Sigmoid colon (tissue), 7 donors: ENCODE results near the gene GUSB. TPM values are rescaled to one million over a fixed set of nuclear protein-coding genes. Genes with fewer than 3 reads are reported as not detected.

ENCODE experiments used
- DNase-seq: peaks from one replicate; pipeline ENCODE4 v3.0.0-alpha.2; 2019
- H3K27ac ChIP-seq, 4 donors: fragments of 200-600 bp; sonication (generic); one replicate each; pipeline ENCODE4 v1.5.1; 2016 to 2019; ENCODE audit warnings: mild to moderate bottlenecking in 1 of 4
- H3K27me3 ChIP-seq, 3 donors: fragments of 200-600 bp; sonication (generic); one replicate each; pipeline ENCODE4 v1.5.1; 2019; ENCODE audit warnings: mild to moderate bottlenecking in 1 of 3
- H3K36me3 ChIP-seq, 4 donors: fragments of 200-600 bp; sonication (generic); one replicate each; pipeline ENCODE4 v1.5.1; 2016 to 2019
- H3K4me1 ChIP-seq, 4 donors: fragments of 200-600 bp; sonication (generic); one replicate each; pipeline ENCODE4 v1.5.1; 2017 to 2019
- H3K4me3 ChIP-seq, 4 donors: fragments of 200-600 bp; sonication (generic); one replicate each; pipeline ENCODE4 v1.5.1; 2017 to 2019; ENCODE audit warnings: mild to moderate bottlenecking in 2 of 4, moderate library complexity in 1 of 4
- H3K9me3 ChIP-seq, 4 donors: fragments of 200-600 bp in 3 of 4; sonication (generic) in 3 of 4; one replicate each; pipeline versions ENCODE4 v1.5.1 to v1.6.1; 2013 to 2019
- CTCF ChIP-seq, 4 experiments: fragments of 450-650 bp in 3 of 4; fragments of 200-600 bp in 1 of 4; IDR thresholded peaks; one replicate each; pipeline ENCODE4 v1.5.1; 2016 to 2019; ENCODE audit warnings: antibody characterized with exemption in 4 of 4, mild to moderate bottlenecking in 3 of 4, moderate library complexity in 2 of 4
- EP300 ChIP-seq, 4 donors: sonication (generic); formaldehyde crosslinking; IDR thresholded peaks; one replicate each; pipeline ENCODE4 v1.6.1; 2017; ENCODE audit warnings: antibody characterized with exemption in 4 of 4
- POLR2A ChIP-seq, 2 donors: fragments of 450-650 bp; IDR thresholded peaks; one replicate each; pipeline ENCODE4 v1.6.1; 2016; ENCODE audit warnings: antibody characterized with exemption in 2 of 2, mild to moderate bottlenecking in 2 of 2, moderate library complexity in 2 of 2
- POLR2AphosphoS5 ChIP-seq, 4 donors: sonication (generic); formaldehyde crosslinking; IDR thresholded peaks; one replicate each; pipeline ENCODE4 v1.6.1; 2017; ENCODE audit warnings: antibody characterized with exemption in 4 of 4
- WGBS, 2 donors: extraction: QIAGEN DNeasy Blood & Tissue Kit; methylation state at CpG; one replicate each; pipeline ENCODE4 v1.1.7; 2013; 5-methylcytosine and 5-hydroxymethylcytosine counted together
- intact Hi-C: fragments of 100-400 bp; cut with DNase I; formaldehyde crosslinking; loops from one replicate; pipeline ENCODE4 v1.15.1; 2023
- polyA plus RNA-seq, 3 donors: library from polyadenylated mRNA; stranded (reverse); fragments of 200-250 nt; gene quantifications; one replicate each; pipeline ENCODE4 v1.2.3, GENCODE V29; 2013
- total RNA-seq, 4 donors: library from RNA; depleted of rRNA; stranded (reverse); fragments of >200 nt; gene quantifications; one replicate each; pipeline ENCODE4 v1.1.0, GENCODE V29; 2016
- donor health status: healthy with polysubstance abuse.
- donor health status: Bipolar disorder and iron deficiency.
- donor health status: healthy.

The GUSB gene
- total and polyA plus RNA-seq, 7 donors: 17.2 to 59.5 (median 25.2) TPM

GRCh38 chr7:65974876-65975275 is 7.1 kb downstream of the GUSB start:
- intact Hi-C loops: no loop called here
- TF ChIP-seq CTCF (IDR thresholded peaks at IDR 0.05): no peak
- H3K4me3 ChIP-seq: no peak overlapping the region
- peaks cover 12 to 94% (median 45%) of the 10 kb centered on the region in 4 donors for H3K36me3 ChIP-seq
- H3K4me1 ChIP-seq: peaks cover 0 to 2% (median 0%) of the 10 kb centered on the region in 4 donors
- 85 to 86% methylated on average over 9 of the region's 9 CpGs for WGBS, 2 donors
- no peaks in the 10 kb centered on the region for H3K9me3 ChIP-seq
- H3K27ac ChIP-seq: no peak overlapping the region
- peak; percentile 10 for DNase-seq
- H3K27me3 ChIP-seq: no peaks in the 10 kb centered on the region

DNA sequence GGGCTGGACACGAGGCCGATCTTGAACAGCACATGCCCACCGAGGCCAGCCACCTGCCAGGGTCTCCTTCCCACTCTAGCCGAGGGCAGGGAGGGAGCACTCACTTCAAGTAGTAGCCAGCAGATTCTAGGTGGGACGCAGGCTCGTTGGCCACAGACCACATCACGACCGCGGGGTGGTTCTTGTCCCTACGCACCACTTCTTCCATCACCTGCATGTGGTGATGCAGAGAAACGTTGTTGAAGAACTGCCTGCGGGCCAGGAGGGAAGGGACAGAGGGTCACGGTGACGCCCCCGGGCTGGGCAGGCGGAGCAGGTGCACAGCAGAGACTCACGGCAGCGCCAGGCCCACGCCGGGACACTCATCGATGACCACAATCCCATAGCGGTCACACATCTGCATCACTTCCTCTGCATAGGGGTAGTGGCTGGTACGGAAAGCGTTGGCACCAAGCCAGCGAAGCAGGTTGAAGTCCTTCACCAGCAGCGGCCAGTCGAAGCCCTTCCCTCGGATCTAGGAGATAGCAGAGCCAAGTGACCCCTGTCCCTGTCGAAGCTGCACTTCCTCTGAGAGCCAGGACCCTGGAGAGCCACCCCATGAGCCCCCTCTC is 7.7 kb downstream of the GUSB start:
- Histone ChIP-seq H3K27me3 (no peaks in the 10 kb centered on the region), H3K27ac (no peak overlapping the region), H3K4me3 (no peak overlapping the region), H3K9me3 (no peaks in the 10 kb centered on the region), H3K4me1 (no peaks in the 10 kb centered on the region), H3K36me3 (peaks cover 16 to 94% (median 47%) of the 10 kb centered on the region in 4 donors)
- TF ChIP-seq EP300 (IDR thresholded peaks at IDR 0.05) (no peak), CTCF (IDR thresholded peaks at IDR 0.05) (no peak), POLR2AphosphoS5 (IDR thresholded peaks at IDR 0.05) (no peak), POLR2A (IDR thresholded peaks at IDR 0.05) (no peak)
- peak; percentile 47 for DNase-seq
- intact Hi-C loops: no loop called here
- WGBS, 2 donors: 92 to 94% methylated on average over 29 of the region's 29 CpGs

DNA sequence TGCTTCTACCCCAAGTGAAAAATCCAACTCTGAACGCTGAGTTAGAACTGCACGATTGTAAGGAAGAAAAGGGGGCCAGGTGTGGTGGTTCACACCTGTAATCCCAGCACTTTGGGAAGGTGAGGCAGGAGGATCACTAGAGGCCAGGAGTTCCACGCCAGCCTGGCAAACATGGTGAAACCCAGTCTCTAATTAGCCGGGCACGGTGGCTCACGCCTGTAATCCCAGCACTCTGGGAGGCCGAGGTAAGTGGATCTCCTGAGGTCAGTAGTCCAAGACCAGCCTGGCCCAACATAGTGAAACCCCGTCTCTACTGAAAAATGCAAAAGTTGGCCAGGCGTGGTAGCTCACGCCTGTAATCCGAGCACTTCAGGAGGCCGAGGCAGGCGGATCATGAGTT is 9.0 kb downstream of the GUSB start:
- DNase-seq: peak; percentile 48

GRCh38 chr7:65971021-65971420 is 11.0 kb downstream of the GUSB start:
- 93 to 97% methylated on average over 8 of the region's 8 CpGs for WGBS, 2 donors
- H3K4me3 ChIP-seq: no peak overlapping the region
- H3K36me3 ChIP-seq: peaks cover 15 to 100% (median 72%) of the 10 kb centered on the region in 4 donors
- no peak overlapping the region for H3K27ac ChIP-seq
- no peaks in the 10 kb centered on the region for H3K9me3 ChIP-seq
- intact Hi-C loops: no loop called here
- H3K4me1 ChIP-seq: no peaks in the 10 kb centered on the region
- no peaks in the 10 kb centered on the region for H3K27me3 ChIP-seq
- TF ChIP-seq CTCF (IDR thresholded peaks at IDR 0.05): no peak
- no peak for TF ChIP-seq POLR2A (IDR thresholded peaks at IDR 0.05)
- TF ChIP-seq POLR2AphosphoS5 (IDR thresholded peaks at IDR 0.05): no peak
- no peak for TF ChIP-seq EP300 (IDR thresholded peaks at IDR 0.05)
- peak; percentile 32 for DNase-seq

More for the DNA sequence above, 9.0 kb downstream of the GUSB start:
- Histone ChIP-seq H3K4me1 (no peaks in the 10 kb centered on the region), H3K4me3 (no peak overlapping the region), H3K9me3 (no peaks in the 10 kb centered on the region), H3K36me3 (peaks cover 15 to 96% (median 54%) of the 10 kb centered on the region in 4 donors), H3K27ac (no peak overlapping the region), H3K27me3 (no peaks in the 10 kb centered on the region)
- TF ChIP-seq POLR2A (IDR thresholded peaks at IDR 0.05) (no peak), POLR2AphosphoS5 (IDR thresholded peaks at IDR 0.05) (no peak), CTCF (IDR thresholded peaks at IDR 0.05) (no peak), EP300 (IDR thresholded peaks at IDR 0.05) (no peak)
- intact Hi-C loops: no loop called here
- WGBS, 2 donors: 96 to 98% methylated on average over 13 of the region's 13 CpGs
